IPS-NIHi11 (cell line): ENCODE data around the gene SAXO2.
"Not testable (repeated sequence)": the region's sequence is repeated elsewhere in the genome, so short reads cannot be mapped to it uniquely, and the experiment has no call there.

Experiments
- DNase-seq: peaks from one replicate; pipeline ENCODE4 v3.0.0; 2012; ENCODE audit warnings: mixed read lengths, low spot score

SAXO2 gene

GRCh38 chr15:82286475-82286874, 23.9 kb downstream of the SAXO2 start:
- DNase-seq, result not testable (repeated sequence)

GRCh38 chr15:82288202-82288601, 25.6 kb downstream of the SAXO2 start:
- not testable (repeated sequence) for DNase-seq

GRCh38 chr15:82292271-82292670, 29.7 kb downstream of the SAXO2 start:
- no peak for DNase-seq

- peak; percentile 56 for DNase-seq
Measured at GRCh38 chr15:82294061-82294690, 31.6 kb downstream of the SAXO2 start.

GRCh38 chr15:82297546-82297945, 34.9 kb downstream of the SAXO2 start:
- no peak for DNase-seq

GRCh38 chr15:82298032-82298431, 35.4 kb downstream of the SAXO2 start:
- DNase-seq, result no peak

- DNase-seq, result no peak
Measured at GRCh38 chr15:82298520-82298919, 35.9 kb downstream of the SAXO2 start.

- DNase-seq, result not testable (repeated sequence)
Measured at GRCh38 chr15:82299511-82299914, 36.9 kb downstream of the SAXO2 start.

GRCh38 chr15:82300326-82300725, 37.7 kb downstream of the SAXO2 start:
- not testable (repeated sequence) for DNase-seq

GRCh38 chr15:82300883-82301282, 38.3 kb downstream of the SAXO2 start:
- no peak for DNase-seq

GRCh38 chr15:82301296-82302016, 38.8 kb downstream of the SAXO2 start:
- no peak for DNase-seq

- DNase-seq, result no peak
Measured at GRCh38 chr15:82303956-82304777, 41.5 kb downstream of the SAXO2 start.

GRCh38 chr15:82304778-82305090, 42.1 kb downstream of the SAXO2 start:
- no peak for DNase-seq

- DNase-seq, result no peak
Measured at GRCh38 chr15:82305621-82306048, 43.0 kb downstream of the SAXO2 start.

GRCh38 chr15:82306791-82307713, 44.4 kb downstream of the SAXO2 start:
- no peak for DNase-seq

- DNase-seq, result no peak
Measured at GRCh38 chr15:82307714-82308081, 45.1 kb downstream of the SAXO2 start.

- DNase-seq, result no peak
Measured at GRCh38 chr15:82309802-82310201, 47.2 kb downstream of the SAXO2 start.

- not testable (repeated sequence) for DNase-seq
Measured at GRCh38 chr15:82311321-82311720, 48.7 kb downstream of the SAXO2 start.

- no peak for DNase-seq
Measured at GRCh38 chr15:82312586-82313349, 50.1 kb downstream of the SAXO2 start.

GRCh38 chr15:82313446-82313845, 50.8 kb downstream of the SAXO2 start:
- no peak for DNase-seq
